Chondrocyte (in vitro differentiated cells): Measurements from ENCODE around the gene PAPSS1. TPM values are rescaled to one million over a fixed set of nuclear protein-coding genes. Genes with fewer than 3 reads are reported as not detected.
A peak's percentile ranks its signal among the peaks of the same experiment; 100 is the strongest.

Source experiments
- DNase-seq: peaks from one replicate; pipeline ENCODE4 v3.0.0; 2021; ENCODE audit warnings: mixed read lengths, low spot score
- H3K27ac Mint-ChIP-seq: one replicate; pipeline ENCODE4 v1.8.0; 2021; ENCODE audit warnings: mild to moderate bottlenecking, moderate library complexity, mixed read lengths; ENCODE audit not compliant: unreplicated experiment
- H3K27me3 Mint-ChIP-seq: 2 replicates; pipeline ENCODE4 v1.8.0; 2021; ENCODE audit warnings: low read depth, mixed read lengths
- H3K36me3 Mint-ChIP-seq: 2 replicates; pipeline ENCODE4 v1.8.0; 2021; ENCODE audit warnings: low read depth, mixed read lengths
- H3K4me1 Mint-ChIP-seq: 2 replicates; pipeline ENCODE4 v1.8.0; 2021; ENCODE audit warnings: low read depth, mild to moderate bottlenecking, mixed read lengths
- H3K4me3 Mint-ChIP-seq: one replicate; pipeline ENCODE4 v1.8.0; 2021; ENCODE audit warnings: mild to moderate bottlenecking, moderate library complexity, mixed read lengths; ENCODE audit not compliant: unreplicated experiment
- H3K9me3 Mint-ChIP-seq: 2 replicates; pipeline ENCODE4 v1.8.0; 2021; ENCODE audit warnings: low read depth, mixed read lengths
- CTCF ChIP-seq: fragments of 200-600 bp; sonication (generic); IDR thresholded peaks from 2 replicates; pipeline ENCODE4 v1.5.0; 2021; ENCODE audit warnings: antibody characterized with exemption, mild to moderate bottlenecking, moderate library complexity
- total RNA-seq: library from RNA; stranded (reverse); gene quantifications from 3 replicates; pipeline ENCODE4 v1.2.1, GENCODE V29; 2021

The PAPSS1 gene
- total RNA-seq, 1 donor from 2014 or later = 105 TPM

- no peak for TF ChIP-seq CTCF
- Mint-ChIP-seq H3K27me3 (no peaks in the 10 kb centered on the region), H3K4me1 (peaks cover 78% of the 10 kb centered on the region), H3K9me3 (no peaks in the 10 kb centered on the region), H3K27ac (peak overlapping the region; percentile 7), H3K4me3 (no peak overlapping the region), H3K36me3 (peaks cover 4% of the 10 kb centered on the region)
- DNase-seq = no peak
These were observed 5.8 kb downstream of the PAPSS1 start for GRCh38 chr4:107714256-107714655.

- Mint-ChIP-seq H3K36me3 (peaks cover 6% of the 10 kb centered on the region), H3K27ac (no peak overlapping the region)
- no peak for TF ChIP-seq CTCF
These were observed 7.8 kb downstream of the PAPSS1 start for GRCh38 chr4:107712236-107712635.

GRCh38 chr4:107711831-107712230 lies 8.2 kb downstream of the PAPSS1 start:
- peaks cover 6% of the 10 kb centered on the region for H3K36me3 Mint-ChIP-seq
- H3K27ac Mint-ChIP-seq = no peak overlapping the region

More at GRCh38 chr4:107712236-107712635, 7.8 kb downstream of the PAPSS1 start:
- no peak overlapping the region for H3K4me3 Mint-ChIP-seq
- H3K9me3 Mint-ChIP-seq = no peaks in the 10 kb centered on the region
- no peak for DNase-seq
- no peaks in the 10 kb centered on the region for H3K27me3 Mint-ChIP-seq
- peaks cover 58% of the 10 kb centered on the region for H3K4me1 Mint-ChIP-seq

GRCh38 chr4:107710493-107711459 lies 9.3 kb downstream of the PAPSS1 start:
- DNase-seq = no peak
- Mint-ChIP-seq H3K27me3 (no peaks in the 10 kb centered on the region), H3K4me3 (no peak overlapping the region), H3K4me1 (peaks cover 47% of the 10 kb centered on the region), H3K27ac (peak overlapping the region; percentile 79), H3K36me3 (peaks cover 11% of the 10 kb centered on the region), H3K9me3 (peaks cover 5% of the 10 kb centered on the region)
- no peak for TF ChIP-seq CTCF

More at GRCh38 chr4:107711831-107712230, 8.2 kb downstream of the PAPSS1 start:
- Mint-ChIP-seq H3K4me3 (no peak overlapping the region), H3K27me3 (no peaks in the 10 kb centered on the region), H3K4me1 (peaks cover 56% of the 10 kb centered on the region), H3K9me3 (no peaks in the 10 kb centered on the region)
- TF ChIP-seq CTCF = no peak
- no peak for DNase-seq

GRCh38 chr4:107709916-107710315 lies 10.1 kb downstream of the PAPSS1 start:
- no peaks in the 10 kb centered on the region for H3K27me3 Mint-ChIP-seq
- DNase-seq = no peak

More at GRCh38 chr4:107709916-107710315, 10.1 kb downstream of the PAPSS1 start:
- Mint-ChIP-seq H3K4me3 (no peak overlapping the region), H3K9me3 (peaks cover 13% of the 10 kb centered on the region), H3K36me3 (peaks cover 18% of the 10 kb centered on the region), H3K4me1 (peaks cover 41% of the 10 kb centered on the region), H3K27ac (no peak overlapping the region)
- no peak for TF ChIP-seq CTCF
